HG03175 (cell line): ENCODE results near the gene ABHD6.
"Not testable (repeated sequence)": the region's sequence is repeated elsewhere in the genome, so short reads cannot be mapped to it uniquely, and the experiment has no call there.

ENCODE experiments used
- ATAC-seq: cut with Tn5 transposase; IDR thresholded peaks from one replicate; pipeline ENCODE4 v1.9.1; 2021; ENCODE audit warnings: mild to moderate bottlenecking, moderate library complexity; ENCODE audit not compliant: unreplicated experiment

Gene ABHD6

DNA sequence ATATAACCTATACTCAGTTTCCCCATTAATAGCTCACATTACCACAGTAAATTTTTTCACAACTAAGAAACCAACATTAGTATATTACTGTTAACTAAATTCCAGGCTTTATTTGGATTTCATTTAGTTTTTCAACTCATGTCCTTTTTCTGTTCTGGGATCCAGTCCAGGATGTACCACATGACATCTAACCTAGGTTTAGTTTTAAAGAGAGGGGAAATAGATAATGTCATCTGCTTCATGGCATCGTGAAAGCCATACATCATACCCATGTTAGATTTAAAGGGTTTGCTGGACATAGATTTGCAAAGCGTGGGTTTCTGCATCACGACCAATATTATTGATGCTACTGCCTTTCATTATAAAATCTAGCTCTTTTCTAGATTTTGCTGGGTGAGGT, 35.3 kb downstream of the ABHD6 start:
- no peak for ATAC-seq

DNA sequence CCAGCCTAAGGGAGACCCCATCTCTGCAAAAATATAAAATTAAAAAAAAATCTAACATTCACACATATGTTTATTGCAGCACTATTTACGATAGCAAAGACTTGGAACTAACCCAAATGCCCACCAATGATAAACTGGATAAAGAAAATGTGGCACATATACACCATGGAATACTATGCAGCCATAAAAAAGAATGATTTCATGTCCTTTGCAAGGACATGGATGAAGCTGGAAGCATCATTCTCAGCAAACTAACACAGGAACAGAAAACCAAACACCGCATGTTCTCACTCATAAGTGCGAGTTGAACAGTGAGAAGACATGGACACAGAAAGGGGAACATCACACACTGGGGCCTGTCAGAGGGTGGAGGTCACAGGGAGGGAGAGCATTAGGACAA, 35.8 kb downstream of the ABHD6 start:
- not testable (repeated sequence) for ATAC-seq

DNA sequence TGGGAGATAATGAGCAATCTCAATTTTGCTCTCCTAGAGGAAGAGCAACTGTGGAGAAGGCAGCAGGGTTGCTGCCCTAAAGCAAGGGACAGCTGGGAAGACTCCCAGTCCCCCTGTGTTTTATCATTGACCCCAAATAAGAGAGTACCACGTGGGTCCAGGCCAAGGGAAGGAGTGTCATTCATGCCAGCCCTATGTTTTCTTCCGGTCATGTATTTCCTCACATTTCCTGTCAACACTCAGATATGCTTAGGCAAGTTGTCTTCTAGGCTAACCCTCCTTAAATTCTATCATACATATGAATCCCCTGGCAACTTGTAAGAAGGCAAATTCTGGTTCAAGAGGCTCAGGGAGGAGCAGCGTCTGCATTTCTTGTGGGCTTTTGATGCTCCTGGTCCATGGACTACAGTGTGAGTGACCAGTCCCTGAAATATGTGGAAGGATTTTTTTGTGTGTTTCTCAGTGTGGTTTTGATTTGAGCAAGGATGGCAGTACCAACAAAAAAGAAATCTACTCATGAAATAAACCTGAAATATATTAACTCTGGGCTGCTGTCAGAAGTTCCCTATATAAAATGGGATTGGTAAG, 36.5 kb downstream of the ABHD6 start:
- no peak for ATAC-seq

DNA sequence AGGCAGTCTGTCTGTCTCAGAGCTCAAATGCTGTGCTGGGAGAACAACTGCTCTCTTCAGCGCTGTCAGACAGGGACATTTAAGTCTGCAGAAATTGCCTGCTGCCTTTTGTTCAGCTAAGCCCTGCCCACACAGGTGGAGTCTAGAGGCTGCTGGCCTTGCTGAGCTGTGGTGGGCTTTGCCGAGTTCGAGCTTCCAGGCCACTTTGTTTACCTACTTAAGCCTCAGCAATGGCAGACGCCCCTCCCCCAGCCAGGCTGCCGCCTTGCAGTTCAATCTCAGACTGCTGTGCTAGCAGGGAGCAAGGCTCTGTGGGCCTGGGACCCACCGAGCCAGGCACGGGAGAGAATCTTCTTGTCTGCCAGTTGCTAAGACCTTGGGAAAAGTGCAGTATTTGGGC, 43.5 kb downstream of the ABHD6 start:
- no peak for ATAC-seq

DNA sequence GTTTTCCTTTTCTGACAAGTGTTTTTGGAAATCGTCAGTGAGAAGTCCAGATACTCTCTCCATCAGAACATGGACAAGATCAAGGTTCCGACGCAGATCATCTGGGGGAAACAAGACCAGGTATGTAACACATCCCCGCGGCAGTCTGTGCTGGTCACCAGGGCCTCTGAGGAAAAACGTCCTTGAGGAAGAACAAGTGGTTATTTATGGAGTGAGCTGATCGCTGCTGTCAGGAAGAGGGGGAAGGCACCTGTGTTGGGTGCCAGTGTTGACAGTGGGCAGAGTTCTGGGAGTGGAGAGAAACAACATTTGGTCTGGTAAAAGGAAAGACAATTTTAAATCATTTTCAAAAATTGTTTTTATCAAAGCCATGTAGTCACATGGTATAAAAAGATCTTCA, 47.7 kb downstream of the ABHD6 start:
- no peak for ATAC-seq

DNA sequence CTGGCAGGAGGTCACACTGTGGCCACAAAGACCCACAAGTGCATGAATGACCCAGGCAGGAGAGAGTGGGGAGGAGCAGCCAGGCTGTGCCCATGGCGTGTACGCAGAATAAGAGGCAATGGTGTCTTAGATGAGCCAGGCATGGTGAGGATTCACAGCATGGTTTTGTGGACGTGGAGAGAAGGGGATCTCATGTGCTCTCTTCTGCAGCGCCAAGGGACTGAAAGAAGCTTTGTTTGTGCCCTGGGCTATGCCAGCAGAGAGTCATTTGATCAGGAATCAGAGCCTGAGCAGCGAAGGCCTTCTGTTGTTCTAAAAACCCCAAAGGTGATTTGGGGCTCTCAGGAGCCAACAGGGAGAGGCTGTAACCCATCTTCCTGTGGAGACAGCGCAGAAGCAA, 49.8 kb downstream of the ABHD6 start:
- no peak for ATAC-seq

DNA sequence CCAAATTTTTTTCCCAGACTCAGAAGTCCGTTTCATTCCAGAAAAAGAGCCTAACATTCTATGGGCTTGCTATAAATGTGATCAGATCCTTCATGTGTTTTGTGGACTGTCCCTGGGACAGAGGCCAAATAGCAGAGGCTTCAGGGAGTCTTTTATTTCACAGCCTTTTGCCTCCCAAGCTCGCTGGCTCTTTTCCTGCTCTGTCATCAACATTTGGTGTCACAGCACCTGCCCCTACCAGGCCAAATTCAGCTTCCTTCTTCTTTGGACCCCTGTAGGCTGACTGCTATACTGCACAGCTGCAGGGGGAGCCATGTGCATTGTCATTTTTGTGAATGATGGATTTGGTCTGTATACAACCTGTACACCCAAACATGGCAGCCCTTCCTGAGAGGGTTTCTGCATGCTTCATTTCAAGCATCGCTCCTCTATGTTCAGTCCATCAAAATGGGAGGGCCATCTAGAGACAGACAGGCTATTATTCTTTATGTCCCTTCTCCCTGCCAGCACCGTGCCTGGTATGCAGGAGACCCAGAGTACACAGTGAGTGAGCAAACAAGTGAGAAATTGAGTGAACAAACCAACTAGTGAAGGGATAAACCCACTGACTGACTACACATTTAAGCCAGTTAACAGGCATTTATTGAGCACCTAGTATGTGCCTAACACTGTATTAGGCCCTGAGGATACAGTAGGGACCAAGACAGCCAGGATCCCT, 50.6 kb downstream of the ABHD6 start:
- no peak for ATAC-seq

DNA sequence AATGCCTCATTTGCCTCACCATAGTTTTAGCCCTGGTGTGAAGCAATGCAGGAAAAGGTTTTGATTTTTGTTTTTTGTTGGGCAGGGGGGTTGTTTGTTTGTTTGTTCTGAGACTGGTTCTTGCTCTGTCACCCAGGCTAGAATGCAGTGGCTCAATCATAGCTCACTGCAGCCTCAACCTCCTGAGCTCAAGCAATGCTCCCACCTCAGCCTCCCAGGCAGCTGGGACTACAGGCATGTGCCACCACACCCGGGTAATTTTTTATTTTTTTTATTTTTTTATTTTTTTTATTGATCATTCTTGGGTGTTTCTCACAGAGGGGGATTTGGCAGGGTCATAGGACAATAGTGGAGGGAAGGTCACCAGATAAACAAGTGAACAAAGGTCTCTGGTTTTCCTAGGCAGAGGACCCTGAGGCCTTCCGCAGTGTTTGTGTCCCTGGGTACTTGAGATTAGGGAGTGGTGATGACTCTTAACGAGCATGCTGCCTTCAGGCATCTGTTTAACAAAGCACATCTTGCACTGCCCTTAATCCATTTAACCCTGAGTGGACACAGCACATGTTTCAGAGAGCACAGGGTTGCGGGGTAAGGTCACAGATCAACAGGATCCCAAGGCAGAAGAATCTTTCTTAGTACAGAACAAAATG, 51.5 kb downstream of the ABHD6 start:
- not testable (repeated sequence) for ATAC-seq

DNA sequence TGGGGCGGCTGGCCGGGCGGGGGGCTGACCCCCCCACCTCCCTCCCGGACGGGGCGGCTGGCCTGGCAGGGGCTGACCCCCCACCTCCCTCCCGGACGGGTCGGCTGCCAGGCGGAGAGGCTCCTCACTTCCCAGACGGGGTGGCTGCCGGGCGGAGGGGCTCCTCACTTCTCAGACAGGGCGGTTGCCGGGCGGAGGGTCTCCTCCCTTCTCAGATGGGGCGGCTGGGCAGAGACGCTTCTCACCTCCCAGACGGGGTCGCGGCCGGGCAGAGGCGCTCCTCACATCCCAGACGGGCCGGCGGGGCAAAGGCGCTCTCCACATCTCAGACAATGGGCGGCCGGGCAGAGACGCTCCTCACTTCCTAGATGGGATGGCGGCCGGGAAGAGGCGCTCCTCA, 52.9 kb downstream of the ABHD6 start:
- ATAC-seq, result not testable (repeated sequence)

DNA sequence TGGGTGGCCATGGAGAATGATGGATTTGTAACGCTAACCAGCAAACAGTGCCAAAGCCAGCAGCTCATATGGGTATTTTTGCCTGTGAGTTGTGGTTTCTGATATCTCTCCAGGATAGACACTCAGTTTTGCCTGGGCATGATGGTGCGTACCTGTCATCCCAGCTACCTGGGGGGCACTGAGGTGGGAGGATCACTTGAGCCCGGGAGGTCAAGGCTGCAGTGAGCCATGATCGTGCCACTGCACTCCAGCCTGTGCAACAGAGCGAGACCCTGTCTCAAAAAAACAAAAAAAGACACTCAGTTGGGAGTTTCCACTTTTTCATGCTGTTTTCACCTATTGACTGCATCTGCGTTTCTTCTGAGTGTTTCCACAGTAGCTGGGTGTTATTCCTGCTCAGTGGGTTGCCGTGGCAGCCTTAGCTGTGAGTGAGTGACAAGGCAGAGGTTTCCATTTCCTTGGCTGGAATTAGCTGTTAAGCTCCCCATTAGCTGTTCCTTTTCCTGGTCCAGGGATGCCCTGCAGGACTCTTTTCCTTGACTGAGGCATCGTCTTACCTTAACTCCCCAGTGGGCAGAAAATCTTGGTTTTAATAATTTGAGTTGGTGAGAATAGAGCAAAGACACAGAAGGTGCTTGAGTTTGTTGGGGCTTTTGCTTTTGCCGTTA, 54.2 kb downstream of the ABHD6 start:
- ATAC-seq, result no peak

DNA sequence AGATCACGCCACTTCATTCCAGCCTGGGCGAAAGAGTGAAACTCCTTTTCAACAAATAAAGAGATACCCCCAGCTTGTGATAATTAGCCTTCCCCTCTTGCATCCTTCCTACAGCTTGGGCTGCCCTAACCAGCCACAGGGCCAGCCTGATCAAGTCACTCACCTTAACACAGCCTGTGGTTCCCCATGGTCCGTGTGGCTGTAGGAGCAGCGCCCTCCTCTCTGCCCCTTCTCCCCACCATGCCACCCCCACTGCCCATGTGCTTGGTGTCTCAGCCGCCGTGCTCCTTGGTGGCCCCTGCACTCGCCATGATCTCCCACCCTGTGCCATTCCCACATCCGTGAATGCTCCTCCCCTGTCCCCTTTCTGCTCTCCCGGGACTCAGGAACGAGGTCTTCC, 55.3 kb downstream of the ABHD6 start:
- no peak for ATAC-seq

DNA sequence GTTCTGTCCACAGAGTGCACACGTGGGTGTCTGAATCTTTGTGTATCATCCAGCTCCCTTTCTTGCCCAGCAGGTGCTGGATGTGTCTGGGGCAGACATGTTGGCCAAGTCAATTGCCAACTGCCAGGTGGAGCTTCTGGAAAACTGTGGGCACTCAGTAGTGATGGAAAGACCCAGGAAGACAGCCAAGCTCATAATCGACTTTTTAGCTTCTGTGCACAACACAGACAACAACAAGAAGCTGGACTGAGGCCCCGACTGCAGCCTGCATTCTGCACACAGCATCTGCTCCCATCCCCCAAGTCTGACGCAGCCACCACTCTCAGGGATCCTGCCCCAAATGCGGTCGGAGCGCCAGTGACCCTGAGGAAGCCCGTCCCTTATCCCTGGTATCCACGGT, 55.9 kb downstream of the ABHD6 start:
- no peak for ATAC-seq

DNA sequence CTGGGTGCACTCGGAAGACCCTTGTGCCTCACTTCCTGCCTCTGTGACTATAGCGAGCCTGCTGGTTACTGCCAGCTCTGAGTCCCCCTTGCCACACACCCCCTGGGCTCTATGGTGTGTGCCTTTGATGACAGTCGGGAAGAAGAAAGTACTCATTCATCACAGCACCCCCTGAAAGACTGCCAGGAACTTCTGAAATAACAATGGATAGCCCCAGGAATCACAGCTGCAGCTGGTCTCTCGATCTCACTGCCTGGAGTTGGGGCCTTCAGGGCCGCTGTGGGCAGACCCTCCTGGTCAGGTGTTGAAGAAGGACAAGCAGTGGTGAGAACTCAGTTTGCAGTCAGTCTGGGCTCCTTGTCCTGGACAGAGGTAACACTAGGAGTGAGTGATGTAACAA, 58.7 kb downstream of the ABHD6 start:
- no peak for ATAC-seq

DNA sequence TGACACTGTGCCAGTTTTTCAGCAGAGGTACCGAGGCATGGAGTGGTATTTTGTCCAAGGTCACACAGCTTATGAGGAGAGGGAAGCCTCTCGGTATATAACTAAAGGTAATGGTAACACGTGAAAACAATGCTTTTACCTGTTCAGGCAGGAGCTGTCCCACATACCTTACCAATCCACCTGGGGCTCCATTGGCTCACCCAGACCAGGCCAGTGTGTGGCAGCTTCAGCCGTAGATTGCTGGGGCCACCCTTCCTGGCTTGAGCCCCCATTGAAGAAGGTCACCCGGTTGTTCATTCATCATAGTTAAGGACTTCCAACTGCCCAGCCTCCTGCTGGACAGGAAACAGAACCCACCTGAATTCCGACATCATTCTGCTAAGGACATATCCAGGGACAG, 59.3 kb downstream of the ABHD6 start:
- no peak for ATAC-seq

DNA sequence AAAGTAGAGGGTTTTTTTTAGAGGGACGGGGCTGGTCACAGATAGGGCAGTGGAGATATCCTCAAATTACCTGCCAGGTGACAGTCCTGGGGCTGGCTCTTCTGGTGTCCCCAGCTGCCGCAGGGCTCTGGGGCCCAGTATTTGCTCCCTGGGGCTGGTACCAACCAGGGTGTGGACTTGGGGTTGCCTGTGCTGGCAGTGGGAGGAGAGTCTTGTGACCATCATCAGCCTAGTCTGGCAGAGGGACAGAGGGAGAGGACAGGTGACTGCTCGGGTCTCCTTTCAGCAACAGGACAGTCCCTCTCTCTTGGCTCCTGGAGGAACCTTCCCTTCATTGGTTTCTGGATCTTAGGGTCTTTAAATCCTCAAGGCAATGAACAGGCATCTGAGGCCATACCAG, 60.6 kb downstream of the ABHD6 start:
- no peak for ATAC-seq

DNA sequence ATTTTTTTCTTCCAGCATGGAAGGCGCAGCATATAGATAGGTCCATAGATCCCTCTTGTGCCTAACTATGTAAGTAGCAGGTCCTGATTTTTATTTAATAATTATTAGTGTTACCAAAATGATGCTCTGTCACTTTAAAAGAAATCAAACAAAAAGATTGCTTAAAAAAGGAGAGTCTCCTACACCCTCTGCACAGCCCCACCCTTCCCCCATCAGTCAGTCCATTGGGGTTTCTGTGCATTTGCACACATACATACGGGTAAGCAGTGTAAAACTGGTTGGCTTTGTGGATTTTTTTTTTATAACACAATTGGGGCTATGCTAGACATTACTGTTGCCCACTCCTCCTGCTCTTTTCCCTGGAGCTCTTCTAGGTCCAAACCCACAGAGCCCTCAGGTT, 61.5 kb downstream of the ABHD6 start:
- ATAC-seq, result no peak

DNA sequence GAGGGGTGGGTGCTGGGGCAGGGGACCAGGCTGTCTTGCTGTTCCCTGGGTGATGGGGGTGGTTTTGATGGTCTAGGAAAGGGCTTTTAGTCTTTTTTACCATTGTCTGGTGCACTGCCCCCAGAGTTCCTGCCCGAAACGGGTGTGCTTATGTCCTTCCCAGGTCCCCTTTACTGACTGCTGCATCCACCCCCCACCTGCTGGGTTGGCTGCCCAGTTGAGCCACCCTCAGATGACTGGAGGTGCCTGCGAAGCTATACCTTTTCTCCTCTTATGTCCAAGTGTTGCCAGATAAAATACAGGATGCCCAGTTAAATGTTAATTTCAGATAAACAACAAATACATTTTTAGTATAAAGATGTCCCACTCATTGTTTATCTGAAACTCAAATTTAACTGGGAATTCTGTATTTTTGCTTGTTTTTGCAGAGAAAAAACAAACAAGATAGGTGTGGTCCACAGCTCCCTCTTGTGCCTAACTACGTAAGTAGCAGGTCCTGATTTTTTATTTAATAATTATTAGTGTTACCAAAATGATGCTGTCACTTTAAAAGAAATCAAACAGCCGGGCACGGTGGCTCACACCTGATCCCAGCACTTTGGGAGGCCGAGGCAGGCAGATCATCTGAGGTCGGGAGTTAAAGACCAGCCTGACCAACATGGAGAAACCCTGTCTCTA, 62.4 kb downstream of the ABHD6 start:
- no peak for ATAC-seq

DNA sequence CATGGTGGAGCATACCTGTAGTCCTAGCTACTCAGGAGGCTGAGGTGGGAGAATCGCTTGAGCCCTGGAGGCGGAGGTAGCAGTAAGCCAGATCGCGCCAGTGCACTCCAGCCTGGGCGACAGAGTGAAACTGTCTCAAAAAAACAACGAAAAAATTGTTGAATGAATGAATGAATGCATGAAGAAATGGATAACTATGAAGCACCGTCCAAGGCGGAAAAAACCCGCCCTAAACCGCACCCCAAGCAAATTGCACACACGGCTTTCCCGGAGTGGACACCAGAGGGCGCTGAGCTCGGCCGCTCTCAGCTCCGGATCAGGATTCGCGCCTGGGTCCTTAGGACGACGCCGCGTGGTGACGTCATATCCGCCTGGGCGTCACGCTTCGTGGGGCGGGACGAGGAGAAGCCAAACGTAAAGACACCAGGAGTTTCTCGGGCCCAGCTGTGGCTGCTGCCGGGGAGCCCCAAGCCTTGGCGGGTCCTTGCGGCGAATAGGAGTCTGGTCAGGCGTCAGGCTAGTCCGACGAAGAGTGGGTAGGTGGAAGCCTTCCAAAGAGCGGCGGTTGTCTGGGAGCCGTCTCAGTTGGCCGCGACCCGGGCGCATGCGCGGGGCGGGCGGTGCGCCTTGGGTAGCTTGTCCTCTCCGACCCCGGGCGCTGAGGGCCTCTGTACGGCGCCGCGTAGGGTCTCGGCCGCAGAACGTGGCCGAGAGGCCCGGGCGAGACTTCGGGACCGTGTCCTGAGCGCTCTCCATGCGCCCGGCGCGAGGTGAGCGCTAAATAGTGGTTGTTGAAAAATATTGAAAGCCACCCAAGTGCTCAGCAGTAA, 68.5 kb downstream of the ABHD6 start, which contains the start of the genes HTD2 and RPP14:
TSS of gene HTD2 (plus strand) at position 639 of the 830 bp plus-strand sequence. CDS start 11,094 bp downstream, outside the sequence.
TSS of gene RPP14 (plus strand) at position 364 of the 830 bp plus-strand sequence. CDS start 4,085 bp downstream, outside the sequence.
- ATAC-seq, result peak; percentile 88

DNA sequence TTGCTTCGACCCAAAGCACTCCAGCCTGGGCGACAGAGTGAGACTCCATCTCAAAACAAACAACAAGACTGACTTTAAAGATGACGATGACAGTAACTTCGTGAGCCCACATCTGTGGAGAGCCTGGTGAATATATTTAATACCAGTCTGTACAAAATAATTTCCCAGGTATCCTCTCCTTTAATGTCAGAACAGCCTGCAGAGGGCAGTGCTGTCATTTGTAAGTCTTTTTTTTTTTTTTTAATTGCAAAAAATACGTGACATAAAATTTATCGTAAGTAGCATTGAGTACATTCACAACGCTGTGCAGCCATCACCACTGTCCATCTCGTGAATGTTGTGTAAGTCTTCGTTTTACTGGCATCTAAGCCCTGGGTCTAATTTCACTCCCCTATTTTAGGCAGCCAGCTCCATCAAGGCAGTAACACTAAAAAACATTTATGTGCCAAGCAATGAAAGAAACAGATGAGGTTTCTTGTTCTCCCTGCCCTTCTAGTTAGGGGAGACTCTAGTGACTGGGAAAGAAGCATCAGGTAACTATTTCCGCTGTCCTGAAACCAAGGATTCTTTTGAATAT, 70.1 kb downstream of the ABHD6 start:
- no peak for ATAC-seq

DNA sequence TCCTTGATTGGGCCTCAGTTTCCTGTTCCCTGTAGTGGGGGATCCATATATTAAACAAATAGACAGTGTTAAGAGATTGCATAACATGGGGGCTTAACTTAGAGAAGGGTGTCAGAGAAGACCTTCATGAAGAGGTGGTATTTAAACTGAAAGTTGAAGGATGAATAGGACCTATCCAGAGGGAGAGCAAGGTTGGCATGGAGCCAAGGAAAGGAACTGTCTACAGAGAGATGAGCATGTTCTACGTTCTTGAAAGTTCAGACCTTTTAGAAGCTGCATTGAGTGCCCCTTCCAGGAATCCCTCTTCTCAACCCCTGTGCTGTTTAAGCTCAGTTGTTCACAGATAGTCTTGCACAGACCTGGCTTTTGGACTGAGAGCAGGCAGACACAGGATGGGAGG, 71.1 kb downstream of the ABHD6 start:
- ATAC-seq, result no peak
